ENCODE data around the gene ADORA1.

DNA sequence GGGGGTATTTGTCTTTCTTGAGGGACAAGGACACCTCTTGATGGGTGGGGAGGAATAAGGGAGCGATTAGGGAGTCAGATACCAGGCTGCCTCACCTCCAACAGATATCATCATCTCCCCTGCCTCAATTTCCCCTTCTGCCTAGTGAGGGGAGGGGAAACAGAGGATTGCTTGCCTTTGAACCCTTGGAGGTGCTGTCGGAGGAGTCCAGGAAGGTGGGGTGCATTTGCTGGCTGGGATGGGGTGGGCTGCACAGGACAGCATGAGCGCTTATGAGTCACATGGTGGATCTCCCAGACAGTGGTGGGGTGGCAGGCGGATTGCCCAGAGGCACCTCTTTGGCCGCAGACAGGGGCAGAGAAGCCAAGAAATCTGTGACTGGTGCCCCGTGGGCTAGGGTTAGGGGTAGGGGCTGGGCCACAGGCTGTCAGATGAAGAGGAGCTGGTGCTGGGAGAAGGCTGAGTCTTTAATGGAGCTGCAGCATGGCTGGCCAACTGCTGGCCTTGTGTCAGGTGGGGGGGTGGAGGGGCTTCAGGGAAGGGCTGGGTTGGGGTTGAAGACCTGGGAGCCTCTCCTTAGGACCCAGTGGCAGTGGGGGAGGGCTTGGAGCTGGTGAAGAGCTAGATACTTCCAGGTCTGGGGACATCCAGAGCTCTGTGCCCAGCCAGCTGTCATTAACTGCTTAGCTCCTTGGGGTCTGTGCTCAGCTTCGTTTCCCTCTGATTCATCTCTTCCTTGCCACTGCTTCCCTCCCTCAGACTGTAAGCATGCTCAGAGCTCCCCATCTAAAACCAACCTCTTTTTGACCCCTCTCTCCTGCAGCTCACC lies 7.0 kb upstream of the ADORA1 start:
- TF ChIP-seq POLR2AphosphoS5 (IDR thresholded peaks at IDR 0.05; ENCODE audit: low read depth, low read length) (no peak), POLR2A (IDR thresholded peaks at IDR 0.05; ENCODE audit: low read depth, low read length) (no peak), TAF1 (IDR thresholded peaks at IDR 0.05; ENCODE audit: low read depth, low read length) (no peak)
